Measurements from ENCODE around the gene ARID2. TPM values are rescaled to one million over a fixed set of nuclear protein-coding genes. Genes with fewer than 3 reads are reported as not detected.

ARID2 gene
- total and polyA plus RNA-seq, 9 of the 15 experiments (the other 6 are each of a cell fraction or from before 2014, with no cell fraction given): 13.4 to 41.6 (median 29.4) TPM

GRCh38 chr12:45727301-45727979 lies 2.1 kb upstream of the ARID2 start (continued):
- TF ChIP-seq DLX4 (CRISPR knock-in tag; IDR thresholded peaks at IDR 0.05) (no peak), ARID4B (CRISPR knock-in tag; IDR thresholded peaks at IDR 0.05) (peak; percentile 98), ZMIZ1 (IDR thresholded peaks at IDR 0.05; ENCODE audit: low read depth in 2 of 2, low read length in 2 of 2) (peak in 1 of 2 experiments; percentile 40; a peak in 1 of 4 replicates), MXD1 (CRISPR knock-in tag; IDR thresholded peaks at IDR 0.05; ENCODE audit: borderline replicate concordance, poor library complexity, severe bottlenecking) (peak; percentile 29), SIX5 (IDR thresholded peaks at IDR 0.05; ENCODE audit: borderline replicate concordance in 1 of 2, insufficient read depth in 1 of 2, low read depth in 1 of 2, low read length in 2 of 2) (no peak), ZBTB5 (IDR thresholded peaks at IDR 0.05) (no peak), E2F5 (CRISPR knock-in tag; IDR thresholded peaks at IDR 0.05) (0 out of 2 replicates have a peak, but pooled peaks have one; percentile 45), HMG20A (CRISPR knock-in tag; conservative IDR thresholded peaks at IDR 0.05) (no peak), TGIF2 (CRISPR knock-in tag; IDR thresholded peaks at IDR 0.05) (no peak), PHB2 (IDR thresholded peaks at IDR 0.05; ENCODE audit: low read depth) (no peak), PPARD (CRISPR knock-in tag; IDR thresholded peaks at IDR 0.05) (no peak), HNRNPUL1 (IDR thresholded peaks at IDR 0.05; ENCODE audit: low read length) (no peak), NFIX (CRISPR knock-in tag; IDR thresholded peaks at IDR 0.05; ENCODE audit: low read depth) (no peak), PHTF2 (CRISPR knock-in tag; IDR thresholded peaks at IDR 0.05) (no peak)
